SHP77 treated with DMSO at 0.1 percent for 48 hours (cell line): ENCODE results near the gene CPNE5.

Source experiments
- DNase-seq: peaks from one replicate; lab custom pipeline; 2025; lab: John Stamatoyannopoulos, UW

CPNE5 gene

GRCh38 chr6:36838896-36839748, at the start of gene CPNE5:
CPNE5 (minus strand) TSS chr6:36839444; CDS start chr6:36839377, 67 bp downstream.
- no peak for DNase-seq

DNA sequence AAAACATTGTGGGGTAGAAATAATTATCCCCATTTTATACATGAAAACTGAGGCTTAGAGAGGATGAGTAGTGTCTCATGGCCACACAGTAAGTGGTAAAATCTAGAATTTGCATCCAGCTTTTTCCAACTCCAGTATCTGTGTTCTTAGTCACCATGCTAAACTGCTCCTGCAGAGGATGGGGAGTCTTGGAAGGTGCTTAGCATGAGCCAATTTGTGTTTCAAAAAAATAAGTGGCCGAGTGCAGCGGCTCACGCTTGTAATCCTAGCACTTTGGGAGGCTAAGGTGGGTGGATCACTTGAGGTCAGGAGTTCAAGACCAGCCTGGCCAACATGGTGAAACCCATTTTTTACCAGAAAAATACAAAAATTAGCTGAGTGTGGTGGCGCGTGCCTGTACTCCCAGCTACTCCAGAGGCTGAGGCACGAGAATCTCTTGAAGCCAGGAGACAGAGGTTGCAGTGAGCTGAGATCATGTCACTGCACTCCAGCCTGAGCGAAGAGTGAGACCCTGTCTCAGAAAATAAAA, 48.9 kb upstream of the CPNE5 start:
- DNase-seq: no peak

DNA sequence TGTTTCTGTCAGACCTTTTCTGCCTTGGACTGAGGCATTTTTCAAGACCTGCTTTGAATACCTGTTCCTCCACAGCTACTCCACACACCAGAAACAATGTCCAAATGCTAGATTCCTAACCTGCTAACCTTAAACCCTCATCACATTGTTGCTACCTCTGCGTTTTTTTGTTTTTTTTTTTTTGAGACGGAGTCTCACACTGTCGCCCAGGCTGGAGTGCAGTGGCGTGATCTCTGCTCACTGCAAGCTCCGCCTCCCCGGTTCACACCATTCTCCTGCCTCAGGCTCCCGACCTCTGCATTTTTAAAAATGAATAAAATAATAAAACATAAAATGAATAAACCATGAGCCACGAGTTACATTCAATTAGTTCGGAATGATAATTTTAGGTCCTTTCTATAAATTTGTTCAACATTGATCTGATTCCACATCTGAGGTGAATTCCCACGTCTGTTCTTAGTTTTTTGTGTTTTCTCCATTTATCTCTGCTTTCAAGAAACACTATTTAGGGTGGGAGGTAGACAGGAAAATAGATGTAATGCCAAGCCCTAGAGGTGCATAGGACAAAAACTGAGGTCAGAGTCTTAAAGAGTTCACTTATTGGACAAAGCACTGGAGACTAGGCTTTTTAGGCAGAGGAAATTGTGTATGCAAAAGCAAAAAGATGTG, 47.8 kb upstream of the CPNE5 start:
- no peak for DNase-seq

GRCh38 chr6:36885461-36886401, 46.5 kb upstream of the CPNE5 start, which contains the start of gene C6orf89:
C6orf89 (plus strand) TSS chr6:36885952; CDS start chr6:36899445, 13,493 bp downstream.
- DNase-seq: peak; percentile 90

DNA sequence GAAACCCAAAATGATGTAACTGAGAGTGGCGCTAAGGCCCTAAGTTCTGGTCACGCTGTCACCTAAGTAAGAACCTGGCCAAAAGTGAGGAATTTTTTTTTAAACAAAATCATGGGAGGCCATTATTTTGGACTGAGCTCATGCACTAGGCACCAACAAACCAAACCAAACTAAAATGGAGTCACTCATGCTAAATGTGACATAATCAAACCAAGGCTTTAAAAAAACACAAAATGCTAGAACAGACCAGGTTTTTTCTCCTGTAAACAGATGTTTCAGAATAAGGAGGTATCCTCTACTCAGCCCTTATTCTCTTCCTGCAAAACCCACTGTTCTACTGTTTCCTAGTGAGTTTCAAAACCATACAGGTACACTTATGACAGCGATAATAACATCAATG, 45.4 kb upstream of the CPNE5 start:
- no peak for DNase-seq

DNA sequence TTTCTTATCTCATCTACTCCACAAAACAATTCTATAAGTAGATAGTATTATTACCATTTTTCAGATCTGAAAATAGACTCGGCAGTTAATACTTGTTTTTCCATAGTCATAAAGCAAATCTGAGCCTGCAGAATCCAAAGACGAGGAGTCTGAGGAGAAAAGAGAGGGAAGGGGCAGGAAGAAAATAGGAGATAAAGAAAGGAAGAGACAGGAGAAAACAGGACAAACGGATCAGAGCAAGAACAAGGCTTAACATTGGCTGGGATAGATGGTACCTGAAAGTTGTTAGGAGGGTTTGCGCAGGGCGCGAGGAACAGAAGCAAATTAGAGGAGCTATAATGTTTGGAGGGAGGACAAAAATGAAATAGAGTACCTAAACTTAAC, 36.0 kb upstream of the CPNE5 start:
- no peak for DNase-seq

DNA sequence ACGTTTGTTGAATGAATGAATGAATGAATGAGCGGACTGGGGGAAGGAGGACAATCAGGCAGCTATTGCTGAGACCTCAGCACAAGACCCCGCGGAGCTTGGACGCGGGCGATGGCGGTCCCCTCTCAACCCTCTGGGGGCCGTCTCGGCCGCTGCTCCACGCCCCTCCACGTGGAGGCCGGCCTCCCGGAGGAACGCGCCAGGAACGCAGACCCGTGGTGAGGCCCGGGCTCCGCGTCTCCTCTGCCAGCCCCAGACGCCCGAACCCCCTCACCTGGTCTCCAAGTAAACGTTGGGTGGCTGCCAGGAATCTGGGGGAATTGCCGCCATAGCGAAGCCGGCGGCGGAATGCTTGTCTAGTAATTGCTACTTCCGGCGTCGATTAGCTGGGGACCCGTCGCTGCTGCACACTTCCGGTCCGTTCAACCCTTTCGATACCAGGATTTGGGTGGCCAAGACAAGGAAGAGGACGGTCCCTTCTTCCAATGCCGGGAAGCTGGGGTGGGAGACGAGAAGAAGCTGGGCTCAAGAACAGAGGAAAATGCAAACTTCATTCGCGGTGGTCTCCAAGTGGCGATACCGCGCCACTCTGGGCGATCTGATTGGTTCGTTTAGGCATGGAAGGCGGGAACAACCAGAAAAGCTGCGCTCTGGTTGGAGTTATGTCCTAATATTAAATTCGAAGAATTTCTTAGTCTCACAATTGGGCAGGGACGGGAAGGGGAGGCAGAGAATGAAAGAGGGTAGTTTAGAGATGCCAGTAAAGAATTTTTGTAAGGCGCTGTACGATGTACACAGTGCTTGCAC, 35.4 kb upstream of the CPNE5 start, which contains the start of gene PPIL1:
Gene PPIL1 (minus strand): TSS at position 361 of the 807 bp plus-strand sequence. CDS start 31 bp downstream, at position 330.
- DNase-seq: peak; percentile 93

GRCh38 chr6:36873612-36874442, 34.6 kb upstream of the CPNE5 start:
- DNase-seq: no peak

DNA sequence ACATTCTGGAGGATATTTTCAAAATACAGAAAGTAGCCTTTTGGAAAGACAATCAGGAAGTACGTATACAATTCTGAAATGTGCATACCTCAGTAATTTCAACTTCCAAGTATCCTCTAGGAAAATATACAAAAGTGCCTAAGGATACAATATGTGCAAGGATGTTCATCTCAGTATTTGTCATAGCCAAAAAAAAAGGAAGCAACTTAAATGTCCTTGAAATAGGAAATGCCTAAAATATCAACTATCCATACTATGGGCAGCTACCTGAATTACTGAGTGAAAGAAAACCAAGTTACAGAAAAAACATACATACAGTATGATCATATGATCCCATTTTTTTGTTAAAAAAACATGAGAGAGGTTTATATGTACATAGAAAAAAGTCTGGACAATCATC, 33.9 kb upstream of the CPNE5 start:
- DNase-seq: no peak

DNA sequence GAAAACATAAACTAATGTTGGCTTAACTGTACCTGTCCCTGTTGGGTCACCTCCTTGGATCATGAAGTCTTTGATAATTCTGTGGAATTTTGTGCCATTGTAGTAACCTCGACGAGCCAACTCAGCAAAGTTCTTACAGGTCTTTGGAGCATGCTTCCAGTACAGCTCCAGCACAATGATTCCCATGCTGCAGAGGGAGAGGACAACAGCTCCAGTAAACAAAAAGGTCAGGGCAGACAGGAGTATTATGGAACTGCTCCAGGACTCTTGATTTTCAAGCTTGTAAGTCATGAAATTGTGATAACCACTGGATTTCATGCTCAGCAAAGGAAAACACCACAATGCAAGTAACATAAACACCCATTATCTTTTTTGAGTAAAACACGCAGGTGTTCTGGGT, 32.4 kb upstream of the CPNE5 start:
- no peak for DNase-seq

- no peak for DNase-seq
Observed at GRCh38 chr6:36867471-36868224, 28.4 kb upstream of the CPNE5 start.

DNA sequence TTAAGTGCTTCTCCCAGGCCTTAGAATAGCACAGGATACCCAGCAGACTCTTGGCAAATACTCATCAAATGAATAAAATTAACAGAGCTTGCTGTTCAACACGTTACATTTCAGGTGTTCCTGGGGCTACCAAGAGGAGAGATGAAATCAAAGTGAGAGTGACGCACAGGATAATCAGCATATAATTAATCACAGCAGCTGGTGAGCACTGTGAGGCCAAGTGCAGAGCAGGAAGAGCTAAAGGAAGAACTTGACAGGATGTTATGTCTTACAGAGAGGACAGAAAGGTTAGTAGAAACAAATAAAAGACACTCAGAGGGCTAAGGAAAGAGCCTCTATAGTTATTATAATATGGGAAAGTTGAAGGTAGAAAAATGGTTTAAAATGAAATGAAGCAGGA, 26.6 kb upstream of the CPNE5 start:
- no peak for DNase-seq

DNA sequence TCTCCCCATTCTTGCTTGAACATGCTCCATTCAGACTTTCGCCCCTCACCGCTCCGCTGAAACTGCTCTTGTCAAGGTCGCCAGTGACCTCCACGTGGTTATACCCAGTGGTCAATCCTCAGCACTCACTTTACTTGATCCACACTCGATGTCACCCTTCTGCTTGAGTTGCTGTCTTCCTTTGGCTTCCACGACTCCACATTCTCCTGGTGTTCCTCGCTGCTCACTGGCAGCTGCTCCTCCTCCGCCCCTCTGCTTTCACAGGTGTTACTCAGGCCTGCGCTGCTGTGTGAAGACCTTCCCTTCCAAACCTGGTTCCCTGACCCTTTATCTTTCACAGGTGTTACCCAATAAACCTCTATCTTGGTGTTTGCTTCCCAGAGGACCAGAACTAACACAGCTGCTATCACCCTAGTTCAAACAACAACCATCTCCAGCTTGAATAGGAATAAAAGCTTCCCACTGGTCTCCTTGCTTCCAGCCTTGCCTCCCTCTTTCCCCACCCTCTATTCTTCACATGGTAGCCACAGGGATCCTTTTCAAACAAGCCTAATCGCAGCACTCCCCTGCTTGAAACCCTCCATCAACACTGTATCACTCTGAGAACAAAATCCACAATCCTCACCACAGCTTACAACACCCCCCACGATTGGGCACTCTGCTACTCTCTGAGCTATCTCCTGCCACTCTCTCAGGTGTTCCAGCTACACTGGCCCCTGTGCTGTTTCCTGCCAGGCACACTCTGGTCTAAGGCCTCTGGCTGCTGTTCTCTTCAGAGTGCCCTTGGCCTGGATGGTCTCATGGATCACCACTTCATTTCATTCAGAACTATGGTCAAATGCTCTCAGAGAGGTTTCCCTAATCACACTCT, 24.7 kb upstream of the CPNE5 start:
- no peak for DNase-seq

DNA sequence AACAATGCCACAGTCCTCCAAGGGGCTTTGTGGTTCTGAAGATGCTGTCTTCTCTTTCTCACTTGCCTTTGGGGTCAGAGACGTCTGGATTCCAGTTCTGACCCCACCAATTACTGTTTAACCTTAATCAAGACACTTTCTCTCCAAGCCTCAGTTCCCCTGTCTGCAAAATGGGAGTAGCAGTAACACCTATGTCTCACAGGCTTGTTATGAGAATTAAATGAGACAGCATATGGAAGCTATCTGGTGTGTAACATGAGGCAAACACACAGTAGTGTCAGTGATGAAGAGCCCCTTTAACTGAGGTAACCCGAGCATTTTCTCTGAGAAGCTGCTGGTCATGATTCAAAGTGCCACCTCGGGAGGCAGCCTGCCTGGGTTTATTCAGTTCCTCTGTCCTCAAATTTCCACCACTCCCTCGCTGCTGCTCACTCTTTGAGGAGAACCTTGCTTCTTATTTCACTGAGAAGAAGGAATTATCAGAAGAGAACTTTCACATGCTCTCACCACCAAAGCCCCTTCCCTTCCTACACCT, 23.7 kb upstream of the CPNE5 start:
- no peak for DNase-seq

GRCh38 chr6:36862164-36862847, 23.1 kb upstream of the CPNE5 start:
- no peak for DNase-seq

DNA sequence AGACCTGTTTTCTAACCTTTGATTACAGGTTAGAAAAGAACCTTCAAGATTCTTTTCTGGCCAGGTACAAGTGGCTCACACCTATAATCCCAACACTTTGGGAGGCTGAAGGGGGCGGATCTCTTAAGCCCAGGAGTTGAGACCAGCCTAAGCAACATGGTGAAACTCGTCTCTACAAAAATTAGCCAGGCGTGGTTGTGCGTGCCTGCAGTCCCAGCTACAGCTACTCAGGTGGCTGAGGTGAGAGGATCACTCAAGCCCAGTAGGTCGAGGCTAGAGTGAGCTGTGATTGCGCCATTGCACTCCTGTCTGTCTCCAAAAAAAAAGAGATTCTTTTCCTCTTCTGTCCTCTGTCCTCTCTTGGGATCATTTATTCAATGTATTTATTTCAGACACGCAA, 20.9 kb upstream of the CPNE5 start:
- DNase-seq: no peak

GRCh38 chr6:36858407-36858981, 19.2 kb upstream of the CPNE5 start:
- no peak for DNase-seq
